Upper lobe of left lung (tissue), 6 donors: ENCODE data around the gene P4HA3. TPM values are rescaled to one million over a fixed set of nuclear protein-coding genes. Genes with fewer than 3 reads are reported as not detected.

ENCODE experiments used
- ATAC-seq, 2 donors: fragments of 200-7000 bp; cut with Tn5 transposase; one replicate each; pipeline ENCODE4 v1.9.1; 2022; ENCODE audit warnings: mild to moderate bottlenecking in 2 of 2, moderate library complexity in 2 of 2; ENCODE audit not compliant: low FRiP score in 2 of 2
- DNase-seq, 2 donors: peaks; one replicate each; pipeline ENCODE4 v3.0.0-alpha.2; 2019 to 2020
- H3K27ac ChIP-seq, 4 donors: fragments of 200-600 bp; sonication (generic); one replicate each; pipeline ENCODE4 v1.5.1; 2016 to 2019
- H3K27me3 ChIP-seq, 4 donors: fragments of 200-600 bp; sonication (generic); one replicate each; pipeline ENCODE4 v1.5.1; 2017 to 2019
- H3K36me3 ChIP-seq, 4 donors: fragments of 200-600 bp; sonication (generic); one replicate each; pipeline ENCODE4 v1.5.1; 2016 to 2019
- H3K4me1 ChIP-seq, 4 donors: fragments of 200-600 bp; sonication (generic); one replicate each; pipeline ENCODE4 v1.5.1; 2018 to 2019
- H3K4me3 ChIP-seq, 4 donors: fragments of 200-600 bp; sonication (generic); one replicate each; pipeline ENCODE4 v1.5.1; 2017 to 2019; ENCODE audit warnings: mild to moderate bottlenecking in 2 of 4, moderate library complexity in 1 of 4
- H3K9me3 ChIP-seq, 4 donors: fragments of 200-600 bp; sonication (generic); one replicate each; pipeline ENCODE4 v1.5.1; 2018 to 2019
- CTCF ChIP-seq, 6 experiments: fragments of 450-650 bp in 4 of 6; fragments of 200-600 bp in 2 of 6; sonication (generic) in 2 of 6; IDR thresholded peaks; one replicate each; pipeline ENCODE4 v1.5.1; 2016 to 2019; ENCODE audit warnings: antibody characterized with exemption in 6 of 6
- EP300 ChIP-seq, 4 donors: sonication (generic); formaldehyde crosslinking; IDR thresholded peaks; one replicate each; pipeline ENCODE4 v1.5.1; 2017; ENCODE audit warnings: antibody characterized with exemption in 4 of 4, control low read depth in 2 of 4
- POLR2A ChIP-seq, 4 donors: fragments of 450-650 bp; IDR thresholded peaks; one replicate each; pipeline ENCODE4 v1.5.1; 2016 to 2017; ENCODE audit warnings: antibody characterized with exemption in 4 of 4, mild to moderate bottlenecking in 2 of 4
- POLR2AphosphoS5 ChIP-seq, 2 donors: sonication (generic); formaldehyde crosslinking; IDR thresholded peaks; one replicate each; pipeline ENCODE4 v1.5.1; 2017; ENCODE audit warnings: antibody characterized with exemption in 2 of 2
- WGBS, 2 donors: methylation state at CpG; one replicate each; pipeline ENCODE4 v1.1.5; 2017 to 2018; 5-methylcytosine and 5-hydroxymethylcytosine counted together
- total RNA-seq, 6 donors: library from RNA; depleted of rRNA in 4 of 6; stranded (reverse); fragments of >200 nt in 4 of 6; gene quantifications; one replicate each; pipeline versions ENCODE4 v1.1.0 to v1.2.1, GENCODE V29; 2016 to 2021
- donor health status: DM: no; HTN: no; CAD: no; lungs with moderate emphysema.
- donor health status: DM: no; HTN: yes; CAD: no; lungs with severe emphysema.

Gene P4HA3
- total RNA-seq, 6 donors from 2014 or later = 0.22 to 1.6 (median 0.64) TPM; not detected in 2

GRCh38 chr11:74282421-74282820 lies 29.0 kb downstream of the P4HA3 start:
- ATAC-seq = no peak
- WGBS, 2 donors = 34 to 79% methylated on average over 3 of the region's 3 CpGs
- H3K36me3 ChIP-seq = no peaks in the 10 kb centered on the region
- H3K4me1 ChIP-seq = peaks cover 0 to 19% (median 6%) of the 10 kb centered on the region in 4 donors
- no peaks in the 10 kb centered on the region for H3K9me3 ChIP-seq
- TF ChIP-seq POLR2AphosphoS5 (IDR thresholded peaks at IDR 0.05) (no peak), EP300 (IDR thresholded peaks at IDR 0.05) (peak in 1 of 4 donors; percentile 6)
- no peak overlapping the region for H3K27ac ChIP-seq
- no peaks in the 10 kb centered on the region for H3K27me3 ChIP-seq
- peak in 1 of 2 donors; percentile 76 for DNase-seq
- H3K4me3 ChIP-seq = no peak overlapping the region

GRCh38 chr11:74280494-74280893 lies 30.9 kb downstream of the P4HA3 start:
- no peak overlapping the region for H3K27ac ChIP-seq
- no peaks in the 10 kb centered on the region for H3K9me3 ChIP-seq
- no peak for TF ChIP-seq POLR2A (IDR thresholded peaks at IDR 0.05)
- TF ChIP-seq CTCF (IDR thresholded peaks at IDR 0.05) = no peak
- no peak for TF ChIP-seq POLR2AphosphoS5 (IDR thresholded peaks at IDR 0.05)
- no peak for TF ChIP-seq EP300 (IDR thresholded peaks at IDR 0.05)
- H3K27me3 ChIP-seq = no peaks in the 10 kb centered on the region
- peaks cover 0 to 19% (median 6%) of the 10 kb centered on the region in 4 donors for H3K4me1 ChIP-seq
- H3K4me3 ChIP-seq = no peak overlapping the region
- H3K36me3 ChIP-seq = no peaks in the 10 kb centered on the region
- DNase-seq (peak in 1 of 2 donors; percentile 47), ATAC-seq (no peak)

GRCh38 chr11:74279256-74279655 lies 32.2 kb downstream of the P4HA3 start:
- no peaks in the 10 kb centered on the region for H3K9me3 ChIP-seq
- ATAC-seq = peak in 1 of 2 donors; percentile 18
- no peak overlapping the region for H3K4me3 ChIP-seq
- 81 to 84% methylated on average over 5 of the region's 5 CpGs for WGBS, 2 donors
- DNase-seq = no peak
- H3K36me3 ChIP-seq = no peaks in the 10 kb centered on the region
- H3K4me1 ChIP-seq = peaks cover 0 to 19% (median 6%) of the 10 kb centered on the region in 4 donors
- H3K27ac ChIP-seq = no peak overlapping the region
- H3K27me3 ChIP-seq = no peaks in the 10 kb centered on the region
- TF ChIP-seq EP300 (IDR thresholded peaks at IDR 0.05) (no peak), POLR2A (IDR thresholded peaks at IDR 0.05) (no peak), POLR2AphosphoS5 (IDR thresholded peaks at IDR 0.05) (no peak), CTCF (IDR thresholded peaks at IDR 0.05) (no peak)

GRCh38 chr11:74278721-74279161 lies 32.7 kb downstream of the P4HA3 start:
- no peak overlapping the region for H3K27ac ChIP-seq
- H3K4me3 ChIP-seq = no peak overlapping the region
- H3K9me3 ChIP-seq = no peaks in the 10 kb centered on the region
- no peak for DNase-seq
- no peaks in the 10 kb centered on the region for H3K36me3 ChIP-seq
- TF ChIP-seq CTCF (IDR thresholded peaks at IDR 0.05) (no peak), EP300 (IDR thresholded peaks at IDR 0.05) (no peak), POLR2AphosphoS5 (IDR thresholded peaks at IDR 0.05) (no peak), POLR2A (IDR thresholded peaks at IDR 0.05) (no peak)
- no peaks in the 10 kb centered on the region for H3K27me3 ChIP-seq
- WGBS, 2 donors = 80 to 87% methylated on average over 1 of the region's 1 CpG
- peaks cover 0 to 19% (median 4%) of the 10 kb centered on the region in 4 donors for H3K4me1 ChIP-seq
- ATAC-seq = peak; percentile 76 to 95

GRCh38 chr11:74278103-74278502 lies 33.3 kb downstream of the P4HA3 start:
- H3K27me3 ChIP-seq = no peaks in the 10 kb centered on the region
- no peak for DNase-seq
- no peak for ATAC-seq
- no peak overlapping the region for H3K4me3 ChIP-seq
- TF ChIP-seq CTCF (IDR thresholded peaks at IDR 0.05) = no peak
- TF ChIP-seq POLR2AphosphoS5 (IDR thresholded peaks at IDR 0.05) = no peak
- TF ChIP-seq POLR2A (IDR thresholded peaks at IDR 0.05) = no peak
- TF ChIP-seq EP300 (IDR thresholded peaks at IDR 0.05) = no peak
- peaks cover 0 to 17% (median 1%) of the 10 kb centered on the region in 4 donors for H3K4me1 ChIP-seq
- H3K27ac ChIP-seq = no peak overlapping the region
- no peaks in the 10 kb centered on the region for H3K9me3 ChIP-seq
- H3K36me3 ChIP-seq = no peaks in the 10 kb centered on the region
- WGBS, 2 donors = 86 to 90% methylated on average over 2 of the region's 2 CpGs
